Measurements from ENCODE around the gene MICALL2.

The MICALL2 gene

GRCh38 chr7:1484569-1484968, 25.3 kb upstream of the MICALL2 start (continued):
- no peak for TF ChIP-seq ZNF645 (tag by site-specific recombination; IDR thresholded peaks at IDR 0.05)
- no peak for TF ChIP-seq ZNF660 (tag by site-specific recombination; IDR thresholded peaks at IDR 0.05)
- TF ChIP-seq WT1 (tag by site-specific recombination; IDR thresholded peaks at IDR 0.05): no peak
- TF ChIP-seq ZSCAN30 (tag by site-specific recombination; IDR thresholded peaks at IDR 0.05): no peak
- no peak for TF ChIP-seq PBX3 (CRISPR knock-in tag; IDR thresholded peaks at IDR 0.05)
- no peak for TF ChIP-seq SP2 (tag by site-specific recombination; IDR thresholded peaks at IDR 0.05)
- no peak for TF ChIP-seq ZIC2 (tag by site-specific recombination; IDR thresholded peaks at IDR 0.05)

- H3K27ac ChIP-seq (ENCODE audit: extremely low read depth, low read depth, low read length): no peak overlapping the region
- no peaks in the 10 kb centered on the region for H3K4me1 ChIP-seq (ENCODE audit: control insufficient read depth, insufficient read depth, low read length)
- POLR2A ChIA-PET: interaction anchor here (0.7 kb wide), 1 partner anchor 190 kb away, joined by 3 read pairs; no protein-coding TSS in a partner anchor
- H3K4me3 ChIP-seq (ENCODE audit: low read depth, low read length): no peak overlapping the region
- peaks cover 10 to 79% of the 10 kb centered on the region in 2 experiments; a peak in 2 of 3 replicates for H3K36me3 ChIP-seq (ENCODE audit: control insufficient read depth in 2 of 2, insufficient read depth in 1 of 2, low read length in 2 of 2)
- CTCF ChIA-PET: interaction anchor here (1.8 kb wide), 1 partner anchor 10 kb away, joined by 4 read pairs; no protein-coding TSS in a partner anchor
- no peaks in the 10 kb centered on the region for H3K9me3 ChIP-seq (ENCODE audit: control insufficient read depth, insufficient read depth, low read depth, low read length)
- TF ChIP-seq SCRT2 (tag by site-specific recombination; IDR thresholded peaks at IDR 0.05) (no peak), ZNF175 (tag by site-specific recombination; IDR thresholded peaks at IDR 0.05) (no peak), ZNF416 (tag by site-specific recombination; IDR thresholded peaks at IDR 0.05) (no peak), REPIN1 (tag by site-specific recombination; IDR thresholded peaks at IDR 0.05; ENCODE audit: low read depth) (no peak), YY2 (tag by site-specific recombination; IDR thresholded peaks at IDR 0.05) (no peak), KLF9 (tag by site-specific recombination; IDR thresholded peaks at IDR 0.05; ENCODE audit: low read depth) (no peak), ZIC2 (tag by site-specific recombination; IDR thresholded peaks at IDR 0.05) (no peak), ZNF692 (tag by site-specific recombination; IDR thresholded peaks at IDR 0.05) (no peak), ZNF518A (tag by site-specific recombination; conservative IDR thresholded peaks at IDR 0.05; ENCODE audit: low read depth) (no peak), ZNF248 (tag by site-specific recombination; IDR thresholded peaks at IDR 0.05) (no peak), ZNF580 (tag by site-specific recombination; IDR thresholded peaks at IDR 0.05) (no peak), KLF17 (tag by site-specific recombination; IDR thresholded peaks at IDR 0.05) (no peak), ZNF366 (tag by site-specific recombination; conservative IDR thresholded peaks at IDR 0.05) (no peak)
These were observed 24.6 kb upstream of the MICALL2 start for GRCh38 chr7:1483536-1484505.

Measured in HEK293 (cell line).